Panc1 (cell line): Measurements from ENCODE around the gene IGSF22.

ENCODE experiments used
- POLR2AphosphoS5 ChIP-seq: IDR thresholded peaks from 2 replicates; pipeline ENCODE4 v1.6.1; 2012; ENCODE audit warnings: mild to moderate bottlenecking, low read depth, low read length, moderate library complexity
- SIN3A ChIP-seq: IDR thresholded peaks from 2 replicates; pipeline ENCODE4 v1.6.1; 2012; ENCODE audit warnings: low read depth, mild to moderate bottlenecking, low read length, moderate library complexity, borderline replicate concordance; ENCODE audit not compliant: insufficient read depth
- TCF7L2 ChIP-seq: IDR thresholded peaks from 2 replicates; pipeline ENCODE4 v1.6.1; 2011; ENCODE audit warnings: mild to moderate bottlenecking, low read depth, low read length, inconsistent platforms
- TF ChIP-seq, protein P1 (sequence below): fragments of 450-650 bp; IDR thresholded peaks from 2 replicates; pipeline ENCODE4 v1.5.1; 2017; ENCODE audit warnings: mild to moderate bottlenecking
- TF ChIP-seq, protein P2 (sequence below), 2 experiments: IDR thresholded peaks; 2 replicates each; pipeline ENCODE4 v1.6.1; 2011 to 2012; ENCODE audit warnings: low read depth in 2 of 2, control low read depth in 1 of 2, low read length in 1 of 2, mild to moderate bottlenecking in 1 of 2, moderate library complexity in 1 of 2; ENCODE audit not compliant: insufficient read depth in 1 of 2

DNA sequence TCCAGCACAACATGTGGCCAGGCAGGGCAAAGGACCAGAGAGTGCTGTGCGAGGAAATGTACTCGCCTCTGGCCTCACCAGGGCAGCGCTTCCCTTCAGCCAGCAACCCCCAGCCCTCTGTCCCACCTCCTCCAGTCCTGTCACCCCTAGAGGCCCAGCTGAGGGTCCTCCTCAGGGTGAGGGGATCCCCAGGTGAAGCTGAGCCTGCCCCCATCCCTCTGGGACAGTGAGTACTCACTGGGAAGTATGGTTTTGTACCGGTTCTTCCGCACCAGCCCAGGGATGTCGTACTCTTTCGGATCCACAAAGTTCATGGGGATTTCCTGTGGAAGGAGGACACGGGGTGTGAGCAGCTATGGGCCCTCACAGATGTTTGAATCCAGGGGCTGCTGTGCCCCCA, 11.7 kb upstream of the IGSF22 start:
- TF ChIP-seq, protein P1, sequence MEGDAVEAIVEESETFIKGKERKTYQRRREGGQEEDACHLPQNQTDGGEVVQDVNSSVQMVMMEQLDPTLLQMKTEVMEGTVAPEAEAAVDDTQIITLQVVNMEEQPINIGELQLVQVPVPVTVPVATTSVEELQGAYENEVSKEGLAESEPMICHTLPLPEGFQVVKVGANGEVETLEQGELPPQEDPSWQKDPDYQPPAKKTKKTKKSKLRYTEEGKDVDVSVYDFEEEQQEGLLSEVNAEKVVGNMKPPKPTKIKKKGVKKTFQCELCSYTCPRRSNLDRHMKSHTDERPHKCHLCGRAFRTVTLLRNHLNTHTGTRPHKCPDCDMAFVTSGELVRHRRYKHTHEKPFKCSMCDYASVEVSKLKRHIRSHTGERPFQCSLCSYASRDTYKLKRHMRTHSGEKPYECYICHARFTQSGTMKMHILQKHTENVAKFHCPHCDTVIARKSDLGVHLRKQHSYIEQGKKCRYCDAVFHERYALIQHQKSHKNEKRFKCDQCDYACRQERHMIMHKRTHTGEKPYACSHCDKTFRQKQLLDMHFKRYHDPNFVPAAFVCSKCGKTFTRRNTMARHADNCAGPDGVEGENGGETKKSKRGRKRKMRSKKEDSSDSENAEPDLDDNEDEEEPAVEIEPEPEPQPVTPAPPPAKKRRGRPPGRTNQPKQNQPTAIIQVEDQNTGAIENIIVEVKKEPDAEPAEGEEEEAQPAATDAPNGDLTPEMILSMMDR, result no peak
- TF ChIP-seq POLR2AphosphoS5, result no peak
- TF ChIP-seq SIN3A, result no peak
- TF ChIP-seq, protein P2, sequence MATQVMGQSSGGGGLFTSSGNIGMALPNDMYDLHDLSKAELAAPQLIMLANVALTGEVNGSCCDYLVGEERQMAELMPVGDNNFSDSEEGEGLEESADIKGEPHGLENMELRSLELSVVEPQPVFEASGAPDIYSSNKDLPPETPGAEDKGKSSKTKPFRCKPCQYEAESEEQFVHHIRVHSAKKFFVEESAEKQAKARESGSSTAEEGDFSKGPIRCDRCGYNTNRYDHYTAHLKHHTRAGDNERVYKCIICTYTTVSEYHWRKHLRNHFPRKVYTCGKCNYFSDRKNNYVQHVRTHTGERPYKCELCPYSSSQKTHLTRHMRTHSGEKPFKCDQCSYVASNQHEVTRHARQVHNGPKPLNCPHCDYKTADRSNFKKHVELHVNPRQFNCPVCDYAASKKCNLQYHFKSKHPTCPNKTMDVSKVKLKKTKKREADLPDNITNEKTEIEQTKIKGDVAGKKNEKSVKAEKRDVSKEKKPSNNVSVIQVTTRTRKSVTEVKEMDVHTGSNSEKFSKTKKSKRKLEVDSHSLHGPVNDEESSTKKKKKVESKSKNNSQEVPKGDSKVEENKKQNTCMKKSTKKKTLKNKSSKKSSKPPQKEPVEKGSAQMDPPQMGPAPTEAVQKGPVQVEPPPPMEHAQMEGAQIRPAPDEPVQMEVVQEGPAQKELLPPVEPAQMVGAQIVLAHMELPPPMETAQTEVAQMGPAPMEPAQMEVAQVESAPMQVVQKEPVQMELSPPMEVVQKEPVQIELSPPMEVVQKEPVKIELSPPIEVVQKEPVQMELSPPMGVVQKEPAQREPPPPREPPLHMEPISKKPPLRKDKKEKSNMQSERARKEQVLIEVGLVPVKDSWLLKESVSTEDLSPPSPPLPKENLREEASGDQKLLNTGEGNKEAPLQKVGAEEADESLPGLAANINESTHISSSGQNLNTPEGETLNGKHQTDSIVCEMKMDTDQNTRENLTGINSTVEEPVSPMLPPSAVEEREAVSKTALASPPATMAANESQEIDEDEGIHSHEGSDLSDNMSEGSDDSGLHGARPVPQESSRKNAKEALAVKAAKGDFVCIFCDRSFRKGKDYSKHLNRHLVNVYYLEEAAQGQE (IDR thresholded peaks at IDR 0.05; ENCODE audit: insufficient read depth in 1 of 2, low read depth in 2 of 2, low read length in 1 of 2), result no peak
- TF ChIP-seq TCF7L2, result no peak
